WERI-Rb-1 (cell line): ENCODE measurements around the gene USH1C.

Source experiments
- DNase-seq: peaks from one replicate; pipeline ENCODE4 v3.0.0-alpha.2; 2020
- H3K27ac ChIP-seq: fragments of 250-450 bp; sonication (Bioruptor Pico); 2 replicates; pipeline ENCODE4 v1.5.1; 2020; ENCODE audit warnings: mild to moderate bottlenecking, moderate library complexity
- H3K27me3 ChIP-seq: fragments of 250-450 bp; sonication (Bioruptor Pico); 2 replicates; pipeline ENCODE4 v1.5.1; 2021; ENCODE audit warnings: mild to moderate bottlenecking, low read depth, moderate library complexity; ENCODE audit not compliant: insufficient read depth, severe bottlenecking
- H3K36me3 ChIP-seq: fragments of 250-450 bp; sonication (Bioruptor Pico); 2 replicates; pipeline ENCODE4 v1.5.1; 2020; ENCODE audit warnings: mild to moderate bottlenecking, moderate library complexity
- H3K4me3 ChIP-seq: 2 replicates; pipeline ENCODE4 v1.5.1; 2011; ENCODE audit warnings: low read depth, mild to moderate bottlenecking, control low read depth, low read length
- H3K9me3 ChIP-seq: fragments of 250-450 bp; sonication (Bioruptor Pico); 2 replicates; pipeline ENCODE4 v1.5.1; 2021; ENCODE audit warnings: mild to moderate bottlenecking, moderate library complexity; ENCODE audit not compliant: severe bottlenecking
- CTCF ChIP-seq: IDR thresholded peaks from 2 replicates; pipeline ENCODE4 v1.5.1; 2011; ENCODE audit warnings: low read depth, mild to moderate bottlenecking, control low read depth, inconsistent platforms, low read length

The USH1C gene

DNA sequence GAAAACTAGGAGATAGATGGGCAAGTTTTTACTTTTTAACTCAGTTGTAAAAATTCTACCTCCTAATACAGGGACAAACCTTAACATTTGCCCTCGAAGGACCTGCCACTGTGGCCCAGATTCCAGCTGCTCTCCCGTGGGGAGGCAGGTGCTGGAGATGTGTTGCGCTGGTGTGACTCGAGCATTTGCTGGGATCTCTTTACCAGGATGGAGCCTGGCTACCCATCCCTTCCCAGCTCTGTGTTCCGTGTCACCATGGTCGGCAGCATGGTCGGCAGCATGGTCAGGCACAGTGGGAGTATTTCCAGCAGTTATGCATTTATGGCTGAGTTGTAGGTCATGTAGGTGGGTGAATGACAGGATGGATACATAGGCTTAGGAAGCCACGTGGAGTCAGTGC, 44.0 kb upstream of the USH1C start:
- peaks cover under 1% of the 10 kb centered on the region for H3K9me3 ChIP-seq
- H3K27me3 ChIP-seq = no peaks in the 10 kb centered on the region
- no peak for TF ChIP-seq CTCF
- DNase-seq = no peak
- H3K4me3 ChIP-seq = no peak overlapping the region
- no peaks in the 10 kb centered on the region for H3K36me3 ChIP-seq
- H3K27ac ChIP-seq = no peak overlapping the region

GRCh38 chr11:17585911-17586695, 41.9 kb upstream of the USH1C start:
- no peak for TF ChIP-seq CTCF
- no peaks in the 10 kb centered on the region for H3K27me3 ChIP-seq
- no peak for DNase-seq
- H3K36me3 ChIP-seq = no peaks in the 10 kb centered on the region
- H3K4me3 ChIP-seq = no peak overlapping the region
- H3K27ac ChIP-seq = no peak overlapping the region
- H3K9me3 ChIP-seq = no peaks in the 10 kb centered on the region

DNA sequence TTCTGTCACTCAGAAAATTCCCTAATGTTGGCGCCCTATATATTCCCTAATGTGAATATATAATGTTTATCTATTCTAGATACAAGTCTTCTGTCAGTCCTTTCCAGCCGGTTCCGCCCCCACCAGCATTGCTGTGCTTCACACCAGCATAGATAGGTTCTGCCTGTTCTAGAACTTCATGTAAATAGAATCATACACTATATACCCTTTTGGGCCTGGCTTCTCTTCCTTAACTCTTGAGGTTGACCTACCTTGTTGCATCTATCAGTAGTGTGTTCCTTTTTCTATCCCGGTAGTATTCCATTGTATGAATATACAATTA, 37.5 kb upstream of the USH1C start:
- no peaks in the 10 kb centered on the region for H3K27me3 ChIP-seq
- no peak for TF ChIP-seq CTCF
- H3K4me3 ChIP-seq = no peak overlapping the region
- DNase-seq = no peak
- no peak overlapping the region for H3K27ac ChIP-seq
- H3K9me3 ChIP-seq = no peaks in the 10 kb centered on the region
- no peaks in the 10 kb centered on the region for H3K36me3 ChIP-seq

DNA sequence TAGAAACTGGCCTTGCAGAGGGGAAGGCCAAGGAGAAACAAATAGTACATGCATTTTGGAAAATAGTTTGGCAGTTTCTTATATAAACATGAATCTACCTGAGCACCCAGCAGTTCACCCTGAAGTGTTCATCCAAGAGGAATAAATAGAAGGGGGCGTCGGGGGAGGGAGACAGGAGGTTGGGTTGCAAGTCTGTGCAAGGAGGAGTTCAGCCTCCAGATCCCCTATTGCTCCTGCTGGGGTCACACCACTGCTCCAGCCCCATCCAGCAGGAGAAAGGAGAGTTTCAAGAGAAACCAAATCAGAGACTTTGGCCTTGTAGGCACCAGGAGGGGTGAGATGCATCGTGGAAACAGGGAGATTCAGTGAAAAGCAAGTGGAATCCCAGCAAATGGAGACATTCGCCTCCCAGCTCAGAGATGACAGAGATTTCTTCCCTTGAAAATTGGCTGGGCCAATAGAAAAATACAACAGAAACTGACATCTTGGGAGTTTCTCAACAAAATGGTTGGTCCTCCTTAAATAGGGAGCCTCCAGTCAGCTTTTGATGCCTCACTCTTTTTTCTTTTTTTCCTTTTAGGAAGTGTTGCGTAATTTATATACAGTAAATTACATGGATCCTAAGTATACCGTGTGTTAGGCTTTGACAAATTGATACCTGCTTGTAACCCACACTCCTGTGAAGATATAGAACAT, 37.0 kb upstream of the USH1C start:
- TF ChIP-seq CTCF = no peak
- no peak overlapping the region for H3K4me3 ChIP-seq
- H3K27ac ChIP-seq = no peak overlapping the region
- no peaks in the 10 kb centered on the region for H3K36me3 ChIP-seq
- no peaks in the 10 kb centered on the region for H3K9me3 ChIP-seq
- no peak for DNase-seq
- no peaks in the 10 kb centered on the region for H3K27me3 ChIP-seq

- Histone ChIP-seq H3K4me3 (no peak overlapping the region), H3K36me3 (no peaks in the 10 kb centered on the region), H3K27me3 (no peaks in the 10 kb centered on the region), H3K27ac (no peak overlapping the region), H3K9me3 (no peaks in the 10 kb centered on the region)
- TF ChIP-seq CTCF = no peak
- DNase-seq = no peak
Measured at GRCh38 chr11:17580271-17580670, 36.1 kb upstream of the USH1C start.
